Loucy (cell line): ENCODE results near the gene ABAT.
A peak's percentile ranks its signal among the peaks of the same experiment; 100 is the strongest.

Experiments used
- H2AFZ ChIP-seq: fragments of 200-600 bp; sonication (generic); 2 replicates; pipeline ENCODE4 v1.6.0; 2016; ENCODE audit warnings: antibody characterized with exemption, mild to moderate bottlenecking, low read length, moderate library complexity
- H3F3A ChIP-seq: fragments of 200-600 bp; 2 replicates; pipeline ENCODE4 v1.6.0; 2016; ENCODE audit warnings: antibody characterized with exemption, low read depth, mild to moderate bottlenecking
- H3K27me3 ChIP-seq: fragments of 200-600 bp; sonication (generic); 2 replicates; pipeline ENCODE4 v1.6.1; 2014; ENCODE audit warnings: low read length, mild to moderate bottlenecking; ENCODE audit not compliant: insufficient read depth, poor library complexity, severe bottlenecking
- H3K36me3 ChIP-seq: fragments of 200-600 bp; sonication (generic); 2 replicates; pipeline ENCODE4 v1.6.1; 2016; ENCODE audit warnings: low read length; ENCODE audit not compliant: insufficient read depth
- H3K4me1 ChIP-seq: fragments of 200-600 bp; sonication (generic); 2 replicates; pipeline ENCODE4 v1.5.1; 2014; ENCODE audit warnings: low read length, mild to moderate bottlenecking; ENCODE audit not compliant: insufficient read depth, poor library complexity, severe bottlenecking
- H3K4me2 ChIP-seq: fragments of 200-600 bp; sonication (generic); 2 replicates; pipeline ENCODE4 v1.6.0; 2014; ENCODE audit warnings: antibody characterized with exemption, low read length, low read depth, mild to moderate bottlenecking; ENCODE audit not compliant: poor library complexity, severe bottlenecking
- H3K4me3 ChIP-seq: fragments of 200-600 bp; sonication (generic); 2 replicates; pipeline ENCODE4 v1.5.1; 2014; ENCODE audit warnings: low read length, mild to moderate bottlenecking, mixed read lengths; ENCODE audit not compliant: poor library complexity, severe bottlenecking
- H3K79me2 ChIP-seq: fragments of 200-600 bp; sonication (generic); 2 replicates; pipeline ENCODE4 v1.6.1; 2014; ENCODE audit warnings: low read length; ENCODE audit not compliant: insufficient read depth
- H3K9ac ChIP-seq: fragments of 200-600 bp; sonication (generic); 2 replicates; pipeline ENCODE4 v1.6.0; 2014; ENCODE audit warnings: mild to moderate bottlenecking, low read depth, low read length, moderate library complexity; ENCODE audit not compliant: poor library complexity, severe bottlenecking
- H3K9me2 ChIP-seq: fragments of 200-600 bp; sonication (generic); replicated peaks from 2 replicates; pipeline ENCODE4 v1.6.1; 2016; ENCODE audit warnings: low read depth, low read length, mixed read lengths
- H3K9me3 ChIP-seq: fragments of 200-600 bp; sonication (generic); 2 replicates; pipeline ENCODE4 v1.6.1; 2014; ENCODE audit warnings: mild to moderate bottlenecking, antibody characterized with exemption, low read length, low read depth; ENCODE audit not compliant: insufficient read depth
- H4K20me1 ChIP-seq: fragments of 200-600 bp; sonication (generic); 2 replicates; pipeline ENCODE4 v1.6.0; 2014; ENCODE audit warnings: antibody characterized with exemption, low read length, mild to moderate bottlenecking; ENCODE audit not compliant: insufficient read depth, poor library complexity, severe bottlenecking
- CTCF ChIP-seq: fragments of 200-600 bp; sonication (generic); conservative IDR thresholded peaks from 2 replicates; pipeline ENCODE4 v1.5.1; 2014; ENCODE audit warnings: mild to moderate bottlenecking, antibody characterized with exemption, low read length
- EZH2phosphoT487 ChIP-seq: fragments of 200-600 bp; IDR thresholded peaks from 2 replicates; pipeline ENCODE4 v1.6.1; 2018; ENCODE audit warnings: antibody characterized with exemption, mild to moderate bottlenecking, moderate library complexity, borderline replicate concordance

ABAT gene

GRCh38 chr16:8655184-8655717 is 19.2 kb upstream of the ABAT start:
- Histone ChIP-seq H3K4me2 (no peak overlapping the region), H3K36me3 (no peaks in the 10 kb centered on the region), H3K9me3 (no peaks in the 10 kb centered on the region), H3F3A (no peaks in the 10 kb centered on the region), H3K27me3 (no peaks in the 10 kb centered on the region), H4K20me1 (no peaks in the 10 kb centered on the region), H2AFZ (no peak overlapping the region), H3K9me2 (no peaks in the 10 kb centered on the region), H3K4me1 (no peaks in the 10 kb centered on the region), H3K4me3 (no peak overlapping the region), H3K79me2 (no peaks in the 10 kb centered on the region), H3K9ac (no peak overlapping the region)
- no peak for TF ChIP-seq CTCF
- TF ChIP-seq EZH2phosphoT487, result no peak

- H3F3A ChIP-seq, result no peaks in the 10 kb centered on the region
- no peaks in the 10 kb centered on the region for H3K27me3 ChIP-seq
- TF ChIP-seq EZH2phosphoT487, result no peak
- H3K4me1 ChIP-seq, result no peaks in the 10 kb centered on the region
- H4K20me1 ChIP-seq, result no peaks in the 10 kb centered on the region
- no peak overlapping the region for H3K9ac ChIP-seq
- H3K4me3 ChIP-seq, result no peak overlapping the region
- H3K9me2 ChIP-seq, result no peaks in the 10 kb centered on the region
- no peaks in the 10 kb centered on the region for H3K9me3 ChIP-seq
- H2AFZ ChIP-seq, result no peak overlapping the region
- no peak overlapping the region for H3K4me2 ChIP-seq
- no peaks in the 10 kb centered on the region for H3K79me2 ChIP-seq
- no peaks in the 10 kb centered on the region for H3K36me3 ChIP-seq
These were observed 18.0 kb upstream of the ABAT start for GRCh38 chr16:8656376-8656775.

GRCh38 chr16:8660841-8661301 is 13.5 kb upstream of the ABAT start:
- no peak overlapping the region for H2AFZ ChIP-seq
- H3K4me1 ChIP-seq, result no peaks in the 10 kb centered on the region
- no peaks in the 10 kb centered on the region for H3K27me3 ChIP-seq
- no peaks in the 10 kb centered on the region for H4K20me1 ChIP-seq
- no peaks in the 10 kb centered on the region for H3K79me2 ChIP-seq
- H3K9ac ChIP-seq, result no peak overlapping the region
- H3K9me3 ChIP-seq, result no peaks in the 10 kb centered on the region
- H3K4me2 ChIP-seq, result no peak overlapping the region
- H3K36me3 ChIP-seq, result no peaks in the 10 kb centered on the region
- no peaks in the 10 kb centered on the region for H3F3A ChIP-seq
- TF ChIP-seq CTCF, result peak; percentile 33
- TF ChIP-seq EZH2phosphoT487, result no peak
- H3K9me2 ChIP-seq, result no peaks in the 10 kb centered on the region
- no peak overlapping the region for H3K4me3 ChIP-seq

- H3F3A ChIP-seq, result no peaks in the 10 kb centered on the region
- H3K9me3 ChIP-seq, result no peaks in the 10 kb centered on the region
- H3K9ac ChIP-seq, result no peak overlapping the region
- no peaks in the 10 kb centered on the region for H3K9me2 ChIP-seq
- no peak overlapping the region for H3K4me2 ChIP-seq
- H3K4me3 ChIP-seq, result no peak overlapping the region
- H3K79me2 ChIP-seq, result no peaks in the 10 kb centered on the region
- no peak for TF ChIP-seq CTCF
- no peak for TF ChIP-seq EZH2phosphoT487
- H4K20me1 ChIP-seq, result no peaks in the 10 kb centered on the region
- H2AFZ ChIP-seq, result no peak overlapping the region
- no peaks in the 10 kb centered on the region for H3K36me3 ChIP-seq
- H3K27me3 ChIP-seq, result no peaks in the 10 kb centered on the region
- H3K4me1 ChIP-seq, result no peaks in the 10 kb centered on the region
These were observed 12.7 kb upstream of the ABAT start for GRCh38 chr16:8661703-8662102.
